Measurements from ENCODE around the gene C1QTNF6.
"Not testable (repeated sequence)": the region's sequence is repeated elsewhere in the genome, so short reads cannot be mapped to it uniquely, and the experiment has no call there.

The C1QTNF6 gene

DNA sequence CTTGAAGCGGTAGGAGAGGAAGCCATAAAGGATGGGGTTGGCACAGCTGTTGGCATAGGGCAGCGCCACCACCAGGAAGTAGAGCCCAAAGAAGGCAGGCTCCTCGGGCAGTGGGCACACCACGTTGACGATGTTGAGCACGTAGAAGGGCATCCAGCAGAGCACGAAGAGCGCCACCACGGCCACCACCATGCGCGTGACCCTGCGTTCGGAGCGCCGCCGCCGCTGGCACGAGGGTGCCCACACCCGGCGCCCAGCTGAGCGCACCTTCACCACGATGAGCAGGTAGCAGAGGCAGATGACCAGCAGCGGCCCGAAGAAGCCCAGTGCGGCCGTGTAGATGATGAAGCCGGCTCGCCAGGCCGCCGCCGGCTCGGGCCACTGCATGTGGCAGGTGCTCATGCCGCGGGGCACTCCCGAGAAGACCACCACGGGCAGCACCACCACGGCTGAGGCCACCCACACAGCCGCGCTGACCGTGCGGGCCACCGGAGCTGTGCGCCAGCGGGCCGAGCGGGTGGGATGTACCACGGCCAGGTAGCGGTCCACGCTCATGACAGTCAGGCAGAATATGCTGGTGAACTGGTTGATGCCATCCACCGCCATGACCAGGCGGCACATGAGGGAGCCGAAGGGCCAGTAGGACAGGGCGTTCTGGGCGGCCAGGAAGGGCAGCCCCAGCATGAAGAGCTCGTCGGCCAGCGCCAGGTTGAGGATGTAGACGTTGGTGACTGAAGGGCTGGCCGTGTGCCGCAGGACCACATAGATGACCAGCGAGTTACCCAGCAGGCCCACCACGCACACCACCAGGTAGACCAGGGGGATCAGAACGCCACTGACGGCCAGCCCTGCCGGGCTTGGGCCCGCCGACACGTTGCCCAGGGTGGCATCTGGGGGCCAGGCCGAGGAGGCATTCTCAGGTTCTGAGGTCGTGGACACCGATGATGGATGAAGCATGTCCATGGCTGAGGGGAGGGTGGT, 19.1 kb upstream of the C1QTNF6 start:
- DNase-seq (ENCODE audit: low read depth, low spot score): no peak

- no peak for DNase-seq (ENCODE audit: low read depth, low spot score)
Measured at GRCh38 chr22:37206118-37206840, 18.2 kb upstream of the C1QTNF6 start.

GRCh38 chr22:37205046-37205445, 17.0 kb upstream of the C1QTNF6 start:
- DNase-seq (ENCODE audit: low read depth, low spot score): no peak

GRCh38 chr22:37204045-37204655, 16.1 kb upstream of the C1QTNF6 start:
- no peak for DNase-seq (ENCODE audit: low read depth, low spot score)

- DNase-seq (ENCODE audit: low read depth, low spot score): no peak
Measured at GRCh38 chr22:37203354-37204044, 15.5 kb upstream of the C1QTNF6 start.

GRCh38 chr22:37202716-37203115, 14.7 kb upstream of the C1QTNF6 start:
- no peak for DNase-seq (ENCODE audit: low read depth, low spot score)

DNA sequence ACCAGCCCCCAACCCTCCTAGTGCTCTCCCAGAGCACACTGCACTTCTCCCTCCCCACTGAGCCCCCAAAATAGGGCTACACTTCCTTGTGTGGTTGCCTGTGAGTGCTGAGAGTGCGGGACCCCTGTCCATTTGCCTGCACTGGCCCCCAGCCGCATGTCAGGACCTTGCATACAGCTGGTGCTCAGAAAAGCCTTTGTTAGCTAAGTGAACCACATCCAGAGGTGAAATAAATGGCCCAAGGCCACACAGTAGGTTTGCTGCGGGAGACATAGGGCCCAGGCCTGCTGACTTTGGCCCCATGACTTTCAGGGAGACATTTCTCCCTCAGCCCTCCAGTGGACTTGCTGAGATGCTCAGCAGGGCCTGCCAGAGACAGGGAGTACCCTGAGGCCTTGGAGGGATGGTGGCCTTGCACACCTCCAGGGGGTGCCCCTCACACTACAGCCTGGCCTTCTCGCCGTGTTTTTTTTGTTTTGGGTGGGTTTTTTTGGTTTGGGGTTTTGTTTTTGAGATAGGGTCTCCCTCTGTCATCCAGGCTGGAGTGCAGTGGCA, 14.0 kb upstream of the C1QTNF6 start:
- no peak for DNase-seq (ENCODE audit: low read depth, low spot score)

DNA sequence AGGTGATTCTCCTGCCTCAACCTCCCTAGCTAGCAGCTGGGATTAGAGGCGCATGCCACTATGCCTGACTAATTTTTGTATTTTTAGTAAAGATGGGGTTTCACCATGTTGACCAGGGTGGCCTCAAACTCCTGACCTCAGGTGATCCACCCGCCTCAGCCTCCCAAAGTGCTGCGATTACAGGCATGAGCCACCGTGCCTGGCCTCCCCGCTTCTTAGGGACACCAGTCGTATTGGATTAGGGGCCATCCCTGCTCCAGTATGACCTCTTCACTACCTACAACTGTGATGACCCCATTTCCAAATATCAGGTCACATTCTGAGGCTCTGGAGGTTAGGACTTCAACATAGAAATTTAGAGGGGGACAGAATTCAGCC, 13.4 kb upstream of the C1QTNF6 start:
- not testable (repeated sequence) for DNase-seq (ENCODE audit: low read depth, low spot score)

DNA sequence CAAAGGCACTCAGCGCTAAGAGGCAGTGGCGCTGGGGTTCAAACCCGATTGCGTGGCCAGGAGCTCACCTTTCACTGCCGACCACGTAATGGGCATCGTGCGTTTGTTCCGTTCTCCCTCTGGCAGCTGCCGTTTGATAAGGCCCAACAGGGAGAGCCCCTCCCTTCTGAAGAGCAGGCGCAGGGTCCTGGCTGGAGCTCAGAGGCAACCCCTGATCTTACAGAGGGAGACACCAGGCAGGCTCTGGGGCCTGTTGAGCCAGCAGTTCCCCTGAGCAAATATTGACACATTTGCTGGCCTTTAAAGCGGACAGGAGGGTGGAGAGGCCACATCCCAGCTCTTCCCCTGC, 11.7 kb upstream of the C1QTNF6 start:
- DNase-seq (ENCODE audit: low read depth, low spot score): no peak

DNA sequence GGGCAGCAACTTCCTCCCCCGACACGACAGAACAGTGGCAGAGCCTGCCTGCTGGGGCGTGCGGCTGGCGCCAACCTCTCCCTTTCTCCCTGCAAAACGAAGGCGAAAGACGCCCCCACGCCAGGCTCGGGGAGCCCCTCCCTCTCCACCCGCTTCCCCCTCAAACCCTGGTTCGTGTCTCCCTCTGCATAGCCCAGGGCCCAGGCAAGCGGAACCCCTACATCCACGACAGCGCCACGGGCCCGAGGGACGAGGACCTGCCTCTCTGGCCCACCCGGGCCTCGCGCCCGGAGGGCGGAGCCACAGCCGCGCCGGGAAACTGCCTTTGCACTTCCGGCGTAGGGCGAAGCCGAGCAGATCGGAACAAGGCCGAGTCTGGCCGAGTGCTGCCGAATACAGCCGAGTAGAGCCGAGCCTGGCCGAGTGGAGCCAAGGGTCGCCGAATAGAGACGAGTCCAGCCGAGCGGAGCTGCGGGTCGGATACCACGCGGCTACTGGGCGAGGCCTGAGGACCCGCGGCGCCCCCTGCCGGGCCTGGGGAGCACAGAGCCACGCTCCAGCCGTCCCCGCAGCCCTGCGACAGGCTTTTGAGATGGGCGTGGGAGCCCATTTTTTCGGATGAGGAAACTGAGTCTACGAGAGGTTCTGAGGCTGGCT, 11.2 kb upstream of the C1QTNF6 start:
- peak; percentile 97 for DNase-seq (ENCODE audit: low read depth, low spot score)

- DNase-seq (ENCODE audit: low read depth, low spot score): no peak
Measured at GRCh38 chr22:37198258-37199102, 10.4 kb upstream of the C1QTNF6 start.

DNA sequence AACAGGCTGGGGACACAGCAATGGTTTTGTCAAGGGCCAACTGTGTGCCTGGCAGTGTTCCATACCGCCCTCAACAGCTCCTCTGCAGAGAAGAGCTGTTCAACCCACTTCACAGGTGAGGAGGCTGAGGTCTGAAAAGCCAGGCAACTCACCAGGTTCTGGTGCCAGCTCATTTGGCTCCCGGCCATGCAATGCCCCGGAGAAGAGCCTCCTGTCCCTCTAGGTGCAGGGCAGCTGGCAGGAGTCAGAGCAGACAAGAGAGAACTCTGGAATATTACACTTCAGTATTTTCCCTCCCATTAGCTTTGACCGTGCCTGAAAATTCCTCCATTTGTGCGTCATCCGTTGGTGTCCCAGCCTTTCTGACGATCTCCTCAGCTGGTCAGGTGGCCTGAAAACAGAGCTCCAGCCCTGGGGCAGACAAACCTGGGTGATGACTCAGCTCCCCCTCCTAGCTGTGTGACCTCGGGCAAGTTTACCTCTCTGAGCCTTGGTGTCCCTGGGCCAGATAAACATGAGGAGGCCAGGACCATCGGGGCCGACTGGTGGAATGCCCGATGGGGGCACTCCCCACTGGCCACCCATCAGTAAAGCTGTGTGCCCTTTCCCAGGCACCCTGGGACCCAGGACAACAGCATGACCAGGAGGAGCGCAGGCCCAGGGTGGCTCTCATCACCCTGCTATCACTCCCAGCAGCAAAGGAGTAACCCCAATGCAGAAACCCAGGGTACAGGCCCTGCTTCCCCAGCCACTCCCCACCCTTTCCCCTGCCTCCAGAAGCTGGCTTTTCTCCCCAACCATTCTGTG, 9.6 kb upstream of the C1QTNF6 start:
- DNase-seq (ENCODE audit: low read depth, low spot score): no peak

DNA sequence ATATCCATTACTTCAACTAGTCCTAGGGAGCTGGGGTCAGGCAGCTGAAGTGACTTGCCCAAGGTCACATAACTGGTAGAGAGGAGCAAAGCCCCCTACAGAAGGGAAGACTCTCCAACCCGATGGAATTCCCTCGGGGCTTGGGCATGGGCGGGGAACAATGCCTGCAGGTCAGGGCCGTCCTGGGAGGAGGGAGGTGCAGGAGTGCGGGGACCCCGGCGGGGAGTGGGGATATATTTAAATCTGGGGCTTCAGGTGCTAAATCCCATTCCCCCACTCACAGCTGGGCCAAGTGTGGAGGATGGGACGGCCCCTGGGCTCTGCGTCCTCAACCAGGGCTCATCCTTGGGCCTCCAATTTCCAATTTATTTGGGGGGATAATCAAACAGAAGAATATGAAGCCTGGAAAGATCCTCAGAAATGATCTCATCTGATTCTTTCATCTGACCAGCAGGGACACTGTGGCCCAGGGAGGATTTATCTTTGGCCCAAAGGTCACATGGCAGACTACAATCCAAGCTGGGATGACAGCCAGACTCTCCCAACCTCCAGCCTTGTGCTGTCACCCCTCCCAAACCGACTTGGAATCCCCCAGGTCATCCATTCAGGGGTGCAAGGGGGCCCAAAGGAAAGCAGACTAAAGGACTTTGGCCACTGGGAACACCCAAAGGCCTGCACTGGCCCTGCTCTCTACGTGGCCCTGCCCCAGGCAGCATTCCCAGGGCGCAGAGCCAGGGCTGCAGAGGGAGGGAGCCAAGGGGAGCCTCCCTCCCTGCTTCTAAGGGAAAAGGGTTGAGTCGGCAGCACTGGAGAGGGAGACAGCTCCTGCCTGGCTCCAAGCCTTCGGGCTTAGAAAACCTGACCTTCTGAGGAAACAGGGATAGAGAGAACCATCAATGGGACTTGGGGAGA, 8.7 kb upstream of the C1QTNF6 start:
- DNase-seq (ENCODE audit: low read depth, low spot score): no peak

DNA sequence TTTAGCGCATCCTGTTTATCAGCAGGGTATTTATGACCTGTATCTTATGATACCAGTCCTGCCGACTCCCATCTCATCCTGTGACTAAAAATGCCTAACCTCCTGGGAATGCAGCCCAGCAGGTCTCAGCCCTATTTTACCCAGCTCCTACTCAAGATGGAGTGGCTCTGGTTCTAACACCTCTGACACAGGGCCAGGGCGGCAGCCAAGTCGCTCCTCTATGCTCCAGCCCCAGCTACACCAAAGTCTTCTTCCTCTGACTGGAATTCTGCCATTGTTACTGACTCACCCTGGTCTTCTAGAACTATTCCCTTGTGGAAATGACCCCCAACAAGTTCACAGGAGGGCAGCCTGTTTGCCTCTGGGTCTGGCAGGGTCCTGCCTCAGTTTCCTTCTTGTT, 7.9 kb upstream of the C1QTNF6 start:
- DNase-seq (ENCODE audit: low read depth, low spot score): no peak

DNA sequence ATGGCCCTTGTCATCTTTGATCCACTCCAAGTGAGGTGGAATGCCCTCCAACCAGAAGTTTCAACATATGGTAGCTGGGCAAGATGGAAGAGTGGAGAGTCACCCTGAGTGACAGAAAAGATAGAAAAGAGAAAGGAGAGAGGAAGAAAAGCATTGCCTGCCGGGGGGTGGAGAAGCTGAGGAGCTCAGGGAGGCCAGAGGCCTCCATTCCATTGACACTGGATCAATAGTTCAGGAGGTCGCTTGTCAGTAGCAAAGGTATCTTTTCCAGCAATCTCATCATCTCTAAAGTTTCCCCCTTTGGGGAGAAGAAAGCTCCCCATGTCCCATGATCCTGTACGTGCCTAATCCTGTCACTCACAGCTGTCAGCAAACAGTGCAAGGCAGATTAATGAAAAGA, 6.7 kb upstream of the C1QTNF6 start:
- no peak for DNase-seq (ENCODE audit: low read depth, low spot score)

- no peak for DNase-seq (ENCODE audit: low read depth, low spot score)
Measured at GRCh38 chr22:37193629-37194191, 5.7 kb upstream of the C1QTNF6 start.

- DNase-seq (ENCODE audit: low read depth, low spot score): no peak
Measured at GRCh38 chr22:37192741-37193140, 4.7 kb upstream of the C1QTNF6 start.

- DNase-seq (ENCODE audit: low read depth, low spot score): no peak
Measured at GRCh38 chr22:37192204-37192603, 4.2 kb upstream of the C1QTNF6 start.

Data from smooth muscle cell of the brain vasculature (primary cell).